ENCODE data around the gene PRM1. TPM values are rescaled to one million over a fixed set of nuclear protein-coding genes. Genes with fewer than 3 reads are reported as not detected.

The PRM1 gene
- total and polyA plus RNA-seq, 2 of the 13 experiments (the other 11 are each of a cell fraction or from before 2014, with no cell fraction given) = not detected

- no peak for TF ChIP-seq ZNF432 (CRISPR knock-in tag; IDR thresholded peaks at IDR 0.05; ENCODE audit: borderline replicate concordance)
- TF ChIP-seq ZBTB26 (CRISPR knock-in tag; IDR thresholded peaks at IDR 0.05; ENCODE audit: borderline replicate concordance) = no peak
- TF ChIP-seq MED8 (CRISPR knock-in tag; IDR thresholded peaks at IDR 0.05; ENCODE audit: insufficient replicate concordance) = no peak
- TF ChIP-seq ZNF30 (CRISPR knock-in tag; IDR thresholded peaks at IDR 0.05) = no peak
- TF ChIP-seq, protein P1, sequence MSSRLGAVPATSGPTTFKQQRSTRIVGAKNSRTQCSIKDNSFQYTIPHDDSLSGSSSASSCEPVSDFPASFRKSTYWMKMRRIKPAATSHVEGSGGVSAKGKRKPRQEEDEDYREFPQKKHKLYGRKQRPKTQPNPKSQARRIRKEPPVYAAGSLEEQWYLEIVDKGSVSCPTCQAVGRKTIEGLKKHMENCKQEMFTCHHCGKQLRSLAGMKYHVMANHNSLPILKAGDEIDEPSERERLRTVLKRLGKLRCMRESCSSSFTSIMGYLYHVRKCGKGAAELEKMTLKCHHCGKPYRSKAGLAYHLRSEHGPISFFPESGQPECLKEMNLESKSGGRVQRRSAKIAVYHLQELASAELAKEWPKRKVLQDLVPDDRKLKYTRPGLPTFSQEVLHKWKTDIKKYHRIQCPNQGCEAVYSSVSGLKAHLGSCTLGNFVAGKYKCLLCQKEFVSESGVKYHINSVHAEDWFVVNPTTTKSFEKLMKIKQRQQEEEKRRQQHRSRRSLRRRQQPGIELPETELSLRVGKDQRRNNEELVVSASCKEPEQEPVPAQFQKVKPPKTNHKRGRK (CRISPR knock-in tag; IDR thresholded peaks at IDR 0.05) = no peak
- TF ChIP-seq ZNF75D (CRISPR knock-in tag; IDR thresholded peaks at IDR 0.05; ENCODE audit: borderline replicate concordance) = no peak
- no peak for TF ChIP-seq ZNF607 (CRISPR knock-in tag; IDR thresholded peaks at IDR 0.05; ENCODE audit: borderline replicate concordance)
- peak; percentile 91 for TF ChIP-seq ZMYM3 (CRISPR knock-in tag; IDR thresholded peaks at IDR 0.05)
- no peak for TF ChIP-seq USF2 (IDR thresholded peaks at IDR 0.05; ENCODE audit: low read depth, low read length)
- TF ChIP-seq USF2 (CRISPR knock-in tag; IDR thresholded peaks at IDR 0.05; ENCODE audit: borderline replicate concordance) = no peak
- TF ChIP-seq ZNF7 (CRISPR knock-in tag; IDR thresholded peaks at IDR 0.05) = no peak
- TF ChIP-seq ZFP36L1 (CRISPR knock-in tag; IDR thresholded peaks at IDR 0.05) = no peak
- TF ChIP-seq PITX1 (CRISPR knock-in tag; IDR thresholded peaks at IDR 0.05) = no peak
- TF ChIP-seq GLI4 (CRISPR knock-in tag; IDR thresholded peaks at IDR 0.05; ENCODE audit: borderline replicate concordance) = no peak
- TF ChIP-seq BCL6 (CRISPR knock-in tag; IDR thresholded peaks at IDR 0.05) = 0 out of 2 replicates have a peak, but pooled peaks have one; percentile 24
- no peak for TF ChIP-seq NCOA5 (CRISPR knock-in tag; IDR thresholded peaks at IDR 0.05)
- no peak for TF ChIP-seq ZMYM4 (CRISPR knock-in tag; IDR thresholded peaks at IDR 0.05)
- TF ChIP-seq ZNF703 (CRISPR knock-in tag; IDR thresholded peaks at IDR 0.05; ENCODE audit: borderline replicate concordance) = no peak
- peak; percentile 64 for TF ChIP-seq ZNF567 (CRISPR knock-in tag; IDR thresholded peaks at IDR 0.05; ENCODE audit: borderline replicate concordance)
- TF ChIP-seq, protein P2, sequence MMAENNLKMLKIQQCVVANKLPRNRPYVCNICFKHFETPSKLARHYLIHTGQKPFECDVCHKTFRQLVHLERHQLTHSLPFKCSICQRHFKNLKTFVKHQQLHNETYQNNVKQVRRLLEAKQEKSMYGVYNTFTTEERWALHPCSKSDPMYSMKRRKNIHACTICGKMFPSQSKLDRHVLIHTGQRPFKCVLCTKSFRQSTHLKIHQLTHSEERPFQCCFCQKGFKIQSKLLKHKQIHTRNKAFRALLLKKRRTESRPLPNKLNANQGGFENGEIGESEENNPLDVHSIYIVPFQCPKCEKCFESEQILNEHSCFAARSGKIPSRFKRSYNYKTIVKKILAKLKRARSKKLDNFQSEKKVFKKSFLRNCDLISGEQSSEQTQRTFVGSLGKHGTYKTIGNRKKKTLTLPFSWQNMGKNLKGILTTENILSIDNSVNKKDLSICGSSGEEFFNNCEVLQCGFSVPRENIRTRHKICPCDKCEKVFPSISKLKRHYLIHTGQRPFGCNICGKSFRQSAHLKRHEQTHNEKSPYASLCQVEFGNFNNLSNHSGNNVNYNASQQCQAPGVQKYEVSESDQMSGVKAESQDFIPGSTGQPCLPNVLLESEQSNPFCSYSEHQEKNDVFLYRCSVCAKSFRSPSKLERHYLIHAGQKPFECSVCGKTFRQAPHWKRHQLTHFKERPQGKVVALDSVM (CRISPR knock-in tag; IDR thresholded peaks at IDR 0.05) = peak; percentile 94
- TF ChIP-seq ZNF576 (CRISPR knock-in tag; IDR thresholded peaks at IDR 0.05) = no peak
Observed at GRCh38 chr16:11270602-11271162, 10.4 kb downstream of the PRM1 start (continued).
